ENCODE measurements around the gene AQR.
"Not testable (repeated sequence)": the region's sequence is repeated elsewhere in the genome, so short reads cannot be mapped to it uniquely, and the experiment has no call there.

The AQR gene

DNA sequence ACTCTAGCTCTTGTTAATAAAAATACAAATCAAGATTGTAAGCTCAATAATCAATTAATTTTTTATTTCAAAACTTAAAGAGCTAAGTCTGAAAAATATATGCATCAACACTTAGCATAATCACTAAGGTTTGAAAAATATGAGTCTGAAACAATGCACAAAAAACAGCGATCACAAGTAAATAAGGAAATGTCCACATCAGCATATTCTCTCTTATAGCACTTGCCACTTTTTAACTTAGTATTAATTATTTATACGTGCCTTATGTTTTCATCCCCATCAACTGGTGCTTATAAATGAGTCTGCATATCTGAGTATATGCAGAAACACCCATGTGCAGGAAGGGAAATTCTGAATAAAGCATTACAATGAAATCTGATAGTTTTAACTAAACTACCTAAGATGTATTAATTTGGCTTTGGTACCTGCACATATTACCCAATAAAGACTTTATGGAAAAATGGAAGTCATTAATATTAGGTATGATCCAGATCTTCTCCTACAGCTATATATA is 28.3 kb downstream of the AQR start:
- Histone ChIP-seq H3K9ac (ENCODE audit: low read depth in 1 of 2, low read length in 2 of 2) (no peak overlapping the region), H3K27me3 (ENCODE audit: control insufficient read depth in 2 of 2, insufficient read depth in 2 of 2, low read length in 2 of 2) (no peaks in the 10 kb centered on the region), H3K9me3 (ENCODE audit: control insufficient read depth in 2 of 2, low read length in 2 of 2) (no peaks in the 10 kb centered on the region), H3K4me1 (ENCODE audit: control insufficient read depth in 2 of 2, insufficient read depth in 2 of 2, low read length in 2 of 2) (no peaks in the 10 kb centered on the region), H3K4me3 (ENCODE audit: low read length in 2 of 2) (no peak overlapping the region), H3K36me3 (ENCODE audit: control insufficient read depth in 2 of 2, insufficient read depth in 2 of 2, low read length in 2 of 2) (peaks cover 33 to 35% of the 10 kb centered on the region in 2 donors), H3K27ac (ENCODE audit: low read depth in 2 of 2, low read length in 2 of 2) (no peak overlapping the region)

GRCh38 chr15:34933432-34933975 is 36.0 kb downstream of the AQR start:
- Histone ChIP-seq H3K9ac (ENCODE audit: low read depth in 1 of 2, low read length in 2 of 2) (no peak overlapping the region), H3K27ac (ENCODE audit: low read depth in 2 of 2, low read length in 2 of 2) (no peak overlapping the region), H3K4me3 (ENCODE audit: low read length in 2 of 2) (no peak overlapping the region), H3K27me3 (ENCODE audit: control insufficient read depth in 2 of 2, insufficient read depth in 2 of 2, low read length in 2 of 2) (no peaks in the 10 kb centered on the region), H3K9me3 (ENCODE audit: control insufficient read depth in 2 of 2, low read length in 2 of 2) (no peaks in the 10 kb centered on the region), H3K4me1 (ENCODE audit: control insufficient read depth in 2 of 2, insufficient read depth in 2 of 2, low read length in 2 of 2) (no peaks in the 10 kb centered on the region), H3K36me3 (ENCODE audit: control insufficient read depth in 2 of 2, insufficient read depth in 2 of 2, low read length in 2 of 2) (peaks cover 29 to 54% of the 10 kb centered on the region in 2 donors)

DNA sequence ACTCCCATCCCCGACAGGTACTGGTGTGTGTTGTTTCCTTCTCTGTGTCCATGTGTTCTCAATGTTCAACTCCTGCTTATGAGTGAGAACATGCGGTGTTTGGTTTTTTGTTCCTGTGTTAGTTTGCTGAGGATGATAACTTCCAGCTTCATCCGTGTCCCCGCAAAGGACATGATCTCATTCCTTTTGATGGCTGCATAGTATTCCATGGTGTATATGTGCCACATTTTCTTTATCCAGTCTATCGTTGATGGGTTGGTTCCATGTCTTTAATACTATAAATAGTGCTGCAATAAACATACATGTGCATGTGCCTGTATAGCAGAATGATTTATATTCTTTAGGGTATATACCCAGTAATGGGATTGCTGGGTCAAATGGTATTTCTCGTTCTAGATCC is 41.2 kb downstream of the AQR start:
- H3K27ac ChIP-seq (ENCODE audit: low read depth in 2 of 2, low read length in 2 of 2); H3K27me3 ChIP-seq (ENCODE audit: control insufficient read depth in 2 of 2, insufficient read depth in 2 of 2, low read length in 2 of 2); H3K4me1 ChIP-seq (ENCODE audit: control insufficient read depth in 2 of 2, insufficient read depth in 2 of 2, low read length in 2 of 2); H3K9me3 ChIP-seq (ENCODE audit: control insufficient read depth in 2 of 2, low read length in 2 of 2); H3K4me3 ChIP-seq (ENCODE audit: low read length in 2 of 2); H3K9ac ChIP-seq (ENCODE audit: low read depth in 1 of 2, low read length in 2 of 2): not testable (repeated sequence)
- peaks cover 32 to 46% of the 10 kb centered on the region in 2 donors for H3K36me3 ChIP-seq (ENCODE audit: control insufficient read depth in 2 of 2, insufficient read depth in 2 of 2, low read length in 2 of 2)

DNA sequence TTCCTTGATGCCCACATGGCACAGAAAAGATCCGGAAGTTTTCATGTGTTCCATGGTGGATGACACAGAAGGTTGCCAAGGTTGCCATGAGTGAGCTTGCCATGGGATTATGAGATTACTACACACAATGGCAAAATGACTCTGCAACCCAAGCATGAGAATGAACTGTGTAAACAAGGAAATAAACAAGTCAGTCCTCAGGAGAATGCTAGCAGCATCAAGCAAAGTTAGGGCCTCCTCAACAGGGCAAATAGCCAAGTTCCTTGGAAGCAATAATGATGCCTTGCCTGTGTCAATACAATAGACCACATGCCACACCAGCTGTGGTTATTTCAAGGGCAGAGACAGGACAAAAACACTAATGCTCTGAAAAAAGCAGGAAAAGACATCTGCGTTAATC is 41.8 kb downstream of the AQR start:
- Histone ChIP-seq H3K9ac (ENCODE audit: low read depth in 1 of 2, low read length in 2 of 2) (no peak overlapping the region), H3K4me3 (ENCODE audit: low read length in 2 of 2) (no peak overlapping the region), H3K36me3 (ENCODE audit: control insufficient read depth in 2 of 2, insufficient read depth in 2 of 2, low read length in 2 of 2) (peaks cover 32 to 44% of the 10 kb centered on the region in 2 donors)

GRCh38 chr15:34914317-34914716 is 55.2 kb downstream of the AQR start:
- H3K4me1 ChIP-seq (ENCODE audit: control insufficient read depth in 2 of 2, insufficient read depth in 2 of 2, low read length in 2 of 2): no peaks in the 10 kb centered on the region
- no peaks in the 10 kb centered on the region for H3K9me3 ChIP-seq (ENCODE audit: control insufficient read depth in 2 of 2, low read length in 2 of 2)
- peaks cover 38 to 47% of the 10 kb centered on the region in 2 donors for H3K36me3 ChIP-seq (ENCODE audit: control insufficient read depth in 2 of 2, insufficient read depth in 2 of 2, low read length in 2 of 2)
- H3K9ac ChIP-seq (ENCODE audit: low read depth in 1 of 2, low read length in 2 of 2): no peak overlapping the region
- no peaks in the 10 kb centered on the region for H3K27me3 ChIP-seq (ENCODE audit: control insufficient read depth in 2 of 2, insufficient read depth in 2 of 2, low read length in 2 of 2)
- H3K4me3 ChIP-seq (ENCODE audit: low read length in 2 of 2): no peak overlapping the region
- no peak overlapping the region for H3K27ac ChIP-seq (ENCODE audit: low read depth in 2 of 2, low read length in 2 of 2)

More for the DNA sequence above, 41.8 kb downstream of the AQR start:
- no peaks in the 10 kb centered on the region for H3K27me3 ChIP-seq (ENCODE audit: control insufficient read depth in 2 of 2, insufficient read depth in 2 of 2, low read length in 2 of 2)
- no peaks in the 10 kb centered on the region for H3K4me1 ChIP-seq (ENCODE audit: control insufficient read depth in 2 of 2, insufficient read depth in 2 of 2, low read length in 2 of 2)
- H3K27ac ChIP-seq (ENCODE audit: low read depth in 2 of 2, low read length in 2 of 2): no peak overlapping the region
- no peaks in the 10 kb centered on the region for H3K9me3 ChIP-seq (ENCODE audit: control insufficient read depth in 2 of 2, low read length in 2 of 2)

DNA sequence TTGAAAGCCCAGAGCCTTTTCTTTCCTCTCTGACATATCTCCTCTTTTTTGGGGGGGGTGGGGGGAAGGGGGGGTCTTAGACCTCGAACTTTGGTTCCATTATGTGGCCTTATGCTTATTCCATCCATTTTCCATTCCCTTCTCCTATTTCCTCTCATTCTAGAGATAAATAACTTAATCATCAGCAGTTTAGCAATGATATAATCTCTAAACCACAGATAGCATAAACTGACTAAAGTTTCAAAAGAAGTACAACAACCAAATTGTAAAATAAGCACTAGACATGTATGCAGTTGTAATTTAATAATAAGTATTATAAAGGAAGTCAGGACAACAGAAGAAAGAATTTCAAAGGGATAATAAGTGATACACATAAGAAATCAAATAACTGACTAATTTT is 64.5 kb downstream of the AQR start:
- H3K27me3 ChIP-seq (ENCODE audit: control insufficient read depth in 2 of 2, insufficient read depth in 2 of 2, low read length in 2 of 2): no peaks in the 10 kb centered on the region
- H3K4me3 ChIP-seq (ENCODE audit: low read length in 2 of 2): no peak overlapping the region
- no peaks in the 10 kb centered on the region for H3K4me1 ChIP-seq (ENCODE audit: control insufficient read depth in 2 of 2, insufficient read depth in 2 of 2, low read length in 2 of 2)
- no peaks in the 10 kb centered on the region for H3K9me3 ChIP-seq (ENCODE audit: control insufficient read depth in 2 of 2, low read length in 2 of 2)
- peaks cover 42 to 48% of the 10 kb centered on the region in 2 donors for H3K36me3 ChIP-seq (ENCODE audit: control insufficient read depth in 2 of 2, insufficient read depth in 2 of 2, low read length in 2 of 2)
- H3K9ac ChIP-seq (ENCODE audit: low read depth in 1 of 2, low read length in 2 of 2): no peak overlapping the region
- no peak overlapping the region for H3K27ac ChIP-seq (ENCODE audit: low read depth in 2 of 2, low read length in 2 of 2)

GRCh38 chr15:34904527-34904926 is 65.0 kb downstream of the AQR start:
- H3K36me3 ChIP-seq (ENCODE audit: control insufficient read depth in 2 of 2, insufficient read depth in 2 of 2, low read length in 2 of 2): peaks cover 42 to 45% of the 10 kb centered on the region in 2 donors
- H3K9ac ChIP-seq (ENCODE audit: low read depth in 1 of 2, low read length in 2 of 2): no peak overlapping the region
- no peak overlapping the region for H3K4me3 ChIP-seq (ENCODE audit: low read length in 2 of 2)
- no peaks in the 10 kb centered on the region for H3K9me3 ChIP-seq (ENCODE audit: control insufficient read depth in 2 of 2, low read length in 2 of 2)
- no peak overlapping the region for H3K27ac ChIP-seq (ENCODE audit: low read depth in 2 of 2, low read length in 2 of 2)
- no peaks in the 10 kb centered on the region for H3K4me1 ChIP-seq (ENCODE audit: control insufficient read depth in 2 of 2, insufficient read depth in 2 of 2, low read length in 2 of 2)
- no peaks in the 10 kb centered on the region for H3K27me3 ChIP-seq (ENCODE audit: control insufficient read depth in 2 of 2, insufficient read depth in 2 of 2, low read length in 2 of 2)

GRCh38 chr15:34900748-34901147 is 68.8 kb downstream of the AQR start:
- H3K36me3 ChIP-seq (ENCODE audit: control insufficient read depth in 2 of 2, insufficient read depth in 2 of 2, low read length in 2 of 2): peaks cover 18 to 41% of the 10 kb centered on the region in 2 donors
- no peaks in the 10 kb centered on the region for H3K9me3 ChIP-seq (ENCODE audit: control insufficient read depth in 2 of 2, low read length in 2 of 2)
- H3K27ac ChIP-seq (ENCODE audit: low read depth in 2 of 2, low read length in 2 of 2): no peak overlapping the region
- H3K4me3 ChIP-seq (ENCODE audit: low read length in 2 of 2): no peak overlapping the region
- H3K27me3 ChIP-seq (ENCODE audit: control insufficient read depth in 2 of 2, insufficient read depth in 2 of 2, low read length in 2 of 2): no peaks in the 10 kb centered on the region
- no peak overlapping the region for H3K9ac ChIP-seq (ENCODE audit: low read depth in 1 of 2, low read length in 2 of 2)
- no peaks in the 10 kb centered on the region for H3K4me1 ChIP-seq (ENCODE audit: control insufficient read depth in 2 of 2, insufficient read depth in 2 of 2, low read length in 2 of 2)

DNA sequence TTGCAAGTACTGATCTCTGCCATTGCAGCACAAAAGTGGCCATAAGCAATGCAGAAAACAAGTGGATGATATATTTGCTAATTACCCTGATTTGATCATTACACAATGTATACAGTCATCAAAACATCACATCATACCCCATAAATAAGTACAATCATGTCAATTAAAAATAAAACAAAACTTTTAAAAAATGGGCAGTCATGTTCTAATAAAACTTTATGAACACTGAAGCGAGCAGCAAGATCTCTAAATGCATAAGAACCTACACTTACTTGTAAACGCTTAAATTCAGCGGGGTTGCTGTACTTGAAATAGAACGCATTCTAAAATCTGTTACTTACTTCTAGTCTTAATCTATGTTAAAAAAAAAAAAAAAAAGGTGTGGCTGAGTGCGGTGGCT is 73.4 kb downstream of the AQR start:
- Histone ChIP-seq H3K27ac (ENCODE audit: low read depth in 2 of 2, low read length in 2 of 2) (no peak overlapping the region), H3K4me3 (ENCODE audit: low read length in 2 of 2) (no peak overlapping the region), H3K9me3 (ENCODE audit: control insufficient read depth in 2 of 2, low read length in 2 of 2) (peaks cover 5 to 11% of the 10 kb centered on the region in 2 donors), H3K9ac (ENCODE audit: low read depth in 1 of 2, low read length in 2 of 2) (no peak overlapping the region), H3K36me3 (ENCODE audit: control insufficient read depth in 2 of 2, insufficient read depth in 2 of 2, low read length in 2 of 2) (peaks cover 33 to 55% of the 10 kb centered on the region in 2 donors), H3K27me3 (ENCODE audit: control insufficient read depth in 2 of 2, insufficient read depth in 2 of 2, low read length in 2 of 2) (no peaks in the 10 kb centered on the region), H3K4me1 (ENCODE audit: control insufficient read depth in 2 of 2, insufficient read depth in 2 of 2, low read length in 2 of 2) (no peaks in the 10 kb centered on the region)

DNA sequence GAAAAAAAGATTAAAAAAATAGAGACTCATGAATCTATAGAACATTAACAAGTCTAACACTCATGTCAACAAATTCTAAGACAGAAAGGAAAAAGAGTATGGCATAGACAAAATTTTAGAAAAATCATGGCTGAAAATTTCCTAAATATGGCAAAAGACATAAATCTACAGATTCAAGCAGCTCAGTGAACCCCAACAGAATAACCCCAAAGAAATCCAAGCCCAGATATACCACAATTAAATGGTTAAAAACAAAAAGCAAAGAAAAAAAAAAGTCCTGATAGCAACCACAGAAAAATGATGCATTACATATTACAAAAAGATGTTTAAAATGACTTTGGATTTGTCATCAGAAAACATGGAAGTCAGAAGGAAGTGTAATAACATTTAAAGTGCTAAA is 75.6 kb downstream of the AQR start:
- Histone ChIP-seq H3K27ac (ENCODE audit: low read depth in 2 of 2, low read length in 2 of 2) (no peak overlapping the region), H3K27me3 (ENCODE audit: control insufficient read depth in 2 of 2, insufficient read depth in 2 of 2, low read length in 2 of 2) (no peaks in the 10 kb centered on the region), H3K9ac (ENCODE audit: low read depth in 1 of 2, low read length in 2 of 2) (no peak overlapping the region), H3K4me3 (ENCODE audit: low read length in 2 of 2) (no peak overlapping the region), H3K4me1 (ENCODE audit: control insufficient read depth in 2 of 2, insufficient read depth in 2 of 2, low read length in 2 of 2) (no peaks in the 10 kb centered on the region), H3K9me3 (ENCODE audit: control insufficient read depth in 2 of 2, low read length in 2 of 2) (peaks cover 5 to 11% of the 10 kb centered on the region in 2 donors), H3K36me3 (ENCODE audit: control insufficient read depth in 2 of 2, insufficient read depth in 2 of 2, low read length in 2 of 2) (peaks cover 39 to 47% of the 10 kb centered on the region in 2 donors)

Measured in mucosa of rectum (tissue), 2 donors.